OCI-LY1 (cell line): ENCODE results near the gene OLFM2.

Source experiments
- H2AFZ ChIP-seq: fragments of 200-600 bp; sonication (generic), shearing (Covaris generic); 2 replicates; pipeline ENCODE4 v1.6.0; 2014; ENCODE audit warnings: antibody characterized with exemption, mild to moderate bottlenecking, low read length
- H3F3A ChIP-seq: fragments of 200-600 bp; sonication (generic), shearing (Covaris generic); 2 replicates; pipeline ENCODE4 v1.6.0; 2014; ENCODE audit warnings: mild to moderate bottlenecking, antibody characterized with exemption, low read length, moderate library complexity; ENCODE audit not compliant: insufficient read depth
- H3K27ac ChIP-seq: fragments of 200-600 bp; sonication (generic); 2 replicates; pipeline ENCODE4 v1.5.1; 2014; ENCODE audit warnings: low read length, mixed run types, mild to moderate bottlenecking, low read depth; ENCODE audit not compliant: poor library complexity, severe bottlenecking
- H3K27me3 ChIP-seq: fragments of 200-600 bp; sonication (generic); 2 replicates; pipeline ENCODE4 v1.6.0; 2014; ENCODE audit warnings: antibody characterized with exemption, mild to moderate bottlenecking, low read length, moderate library complexity; ENCODE audit not compliant: insufficient read depth
- H3K36me3 ChIP-seq: fragments of 200-600 bp; sonication (generic); 2 replicates; pipeline ENCODE4 v1.6.1; 2014; ENCODE audit warnings: mild to moderate bottlenecking, antibody characterized with exemption, low read length, moderate library complexity, mixed read lengths; ENCODE audit not compliant: insufficient read depth
- H3K4me1 ChIP-seq: fragments of 200-600 bp; sonication (generic); 2 replicates; pipeline ENCODE4 v1.5.1; 2014; ENCODE audit warnings: mild to moderate bottlenecking, low read length, moderate library complexity; ENCODE audit not compliant: insufficient read depth, severe bottlenecking
- H3K4me2 ChIP-seq: fragments of 200-600 bp; sonication (generic), shearing (Covaris generic); 2 replicates; pipeline ENCODE4 v1.6.1; 2014; ENCODE audit warnings: low read length
- H3K4me3 ChIP-seq: fragments of 200-600 bp; sonication (generic); 2 replicates; pipeline ENCODE4 v1.5.1; 2014; ENCODE audit warnings: low read length, low read depth, mild to moderate bottlenecking, mixed read lengths; ENCODE audit not compliant: poor library complexity, severe bottlenecking
- H3K79me2 ChIP-seq: fragments of 200-600 bp; shearing (Covaris generic); 2 replicates; pipeline ENCODE4 v1.6.1; 2016; ENCODE audit warnings: mixed run types, low read length, mixed read lengths; ENCODE audit not compliant: insufficient read depth
- H3K9ac ChIP-seq: fragments of 200-600 bp; sonication (generic), shearing (Covaris generic); 2 replicates; pipeline ENCODE4 v1.6.1; 2014; ENCODE audit warnings: mild to moderate bottlenecking, low read length, mixed read lengths
- H3K9me2 ChIP-seq: fragments of 200-600 bp; sonication (generic), shearing (Covaris generic); 2 replicates; pipeline ENCODE4 v1.6.1; 2014; ENCODE audit warnings: low read depth, mild to moderate bottlenecking, low read length, mixed read lengths
- H3K9me3 ChIP-seq: fragments of 200-600 bp; shearing (Covaris generic); 2 replicates; pipeline ENCODE4 v1.6.1; 2014; ENCODE audit warnings: low read length, mixed read lengths
- H4K20me1 ChIP-seq: fragments of 200-600 bp; sonication (generic), shearing (Covaris generic); 2 replicates; pipeline ENCODE4 v1.6.0; 2016; ENCODE audit warnings: mild to moderate bottlenecking, low read length; ENCODE audit not compliant: insufficient read depth
- CTCF ChIP-seq: fragments of 200-600 bp; sonication (generic), shearing (Covaris generic); IDR thresholded peaks from 2 replicates; pipeline ENCODE4 v1.5.1; 2017; ENCODE audit warnings: mild to moderate bottlenecking, antibody characterized with exemption, low read length, moderate library complexity, mixed read lengths
- EZH2 ChIP-seq: fragments of 200-600 bp; sonication (generic), shearing (Covaris generic); IDR thresholded peaks from 2 replicates; pipeline ENCODE4 v1.8.0; 2017; ENCODE audit warnings: borderline replicate concordance, mixed run types, mild to moderate bottlenecking, antibody characterized with exemption, low read length, moderate library complexity, mixed read lengths

The OLFM2 gene

DNA sequence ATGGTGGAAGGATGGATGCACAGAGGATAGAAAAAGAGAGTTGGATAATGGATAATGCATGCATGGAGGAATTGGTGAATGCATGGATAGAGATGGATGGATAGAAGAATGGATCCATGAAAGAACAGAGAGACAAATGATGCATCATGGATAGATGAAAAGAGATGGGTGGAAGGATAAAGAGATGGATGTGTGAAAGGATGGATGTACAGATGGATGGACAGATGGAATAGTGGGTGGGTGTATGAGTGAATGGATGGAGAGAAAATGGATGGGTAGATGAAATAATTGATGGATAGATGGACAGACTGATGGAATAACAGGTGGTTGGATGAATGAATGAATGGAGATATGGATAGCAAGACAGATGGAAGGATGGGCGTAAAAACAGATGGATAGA, 25.7 kb downstream of the OLFM2 start:
- TF ChIP-seq EZH2 (no peak), CTCF (no peak)
- Histone ChIP-seq H3K4me1 (peaks cover 9% of the 10 kb centered on the region), H4K20me1 (no peaks in the 10 kb centered on the region), H3K4me2 (no peak overlapping the region), H3K27ac (no peak overlapping the region), H3K9ac (no peak overlapping the region), H3K36me3 (no peaks in the 10 kb centered on the region), H3K9me2 (no peaks in the 10 kb centered on the region), H3K27me3 (no peaks in the 10 kb centered on the region), H3K4me3 (no peak overlapping the region), H2AFZ (no peak overlapping the region), H3F3A (no peaks in the 10 kb centered on the region), H3K79me2 (no peaks in the 10 kb centered on the region), H3K9me3 (no peaks in the 10 kb centered on the region)

DNA sequence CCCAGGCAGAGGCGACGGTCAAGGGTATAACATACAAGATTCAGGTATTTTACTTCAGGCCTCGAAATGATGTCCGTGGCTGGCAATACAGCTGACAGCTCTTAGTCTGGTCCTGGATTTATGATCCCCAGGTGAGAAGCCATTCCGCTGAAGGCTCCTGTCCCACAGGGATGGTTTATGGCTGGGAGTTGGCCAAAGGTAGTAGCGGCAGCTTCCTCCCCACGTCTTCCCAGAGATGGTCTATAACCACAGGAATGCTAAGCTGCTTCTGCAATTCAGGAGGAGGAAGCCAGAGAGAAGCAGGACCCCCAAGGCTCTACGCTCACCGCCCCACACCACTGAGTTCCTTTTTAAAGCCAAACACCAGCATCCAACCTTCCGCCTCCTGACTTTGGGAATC, 27.1 kb downstream of the OLFM2 start:
- H3K27me3 ChIP-seq, result no peaks in the 10 kb centered on the region
- TF ChIP-seq CTCF (no peak), EZH2 (no peak)

DNA sequence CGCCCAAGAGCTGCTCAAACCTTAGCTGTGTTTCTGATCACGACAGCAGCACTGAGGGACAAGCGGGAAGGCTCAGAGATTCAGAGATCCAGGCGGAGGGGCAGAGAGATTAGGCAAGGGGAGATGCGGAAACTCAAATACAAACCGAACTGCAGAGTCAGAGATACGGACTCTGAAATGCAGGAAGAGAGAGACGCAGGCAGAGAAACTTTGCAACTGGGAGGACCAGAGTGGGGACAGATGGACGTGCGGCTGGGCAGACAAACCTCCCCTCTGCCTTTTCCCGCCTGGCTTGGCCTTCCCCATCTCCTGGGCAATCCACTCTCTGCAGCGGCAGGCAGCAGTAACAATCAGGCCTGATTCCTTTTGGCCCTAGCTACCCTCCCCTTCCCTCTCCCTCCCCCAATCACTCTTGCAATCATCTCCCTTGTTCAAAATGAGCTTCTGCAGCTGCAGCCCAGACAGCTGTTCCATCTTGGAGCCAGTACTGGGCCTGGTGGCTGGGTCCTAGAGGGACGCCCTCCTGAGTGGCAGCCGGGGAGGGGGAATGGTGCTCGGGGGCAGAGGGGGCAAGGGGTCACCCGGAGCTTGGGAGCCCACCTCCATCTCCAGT, 29.7 kb downstream of the OLFM2 start:
- no peak for TF ChIP-seq CTCF
- TF ChIP-seq EZH2, result no peak
- Histone ChIP-seq H3K4me1 (no peaks in the 10 kb centered on the region), H3K27ac (no peak overlapping the region), H3K9ac (no peak overlapping the region), H3K79me2 (no peaks in the 10 kb centered on the region), H3K27me3 (peaks cover 5% of the 10 kb centered on the region; the same call in 1 of the 2 replicates), H3K4me2 (no peak overlapping the region), H2AFZ (no peak overlapping the region), H4K20me1 (no peaks in the 10 kb centered on the region), H3K9me3 (no peaks in the 10 kb centered on the region), H3K4me3 (no peak overlapping the region), H3K9me2 (no peaks in the 10 kb centered on the region), H3F3A (no peaks in the 10 kb centered on the region), H3K36me3 (no peaks in the 10 kb centered on the region)

More for the DNA sequence above, 27.1 kb downstream of the OLFM2 start:
- Histone ChIP-seq H3K36me3 (no peaks in the 10 kb centered on the region), H3F3A (no peaks in the 10 kb centered on the region), H3K4me1 (peaks cover 2% of the 10 kb centered on the region), H3K79me2 (no peaks in the 10 kb centered on the region), H3K9me3 (no peaks in the 10 kb centered on the region), H4K20me1 (no peaks in the 10 kb centered on the region), H3K27ac (no peak overlapping the region), H3K4me3 (no peak overlapping the region), H3K9ac (no peak overlapping the region), H3K9me2 (no peaks in the 10 kb centered on the region), H2AFZ (no peak overlapping the region), H3K4me2 (no peak overlapping the region)
